Measurements from ENCODE around the gene CARMIL1.
"Not testable (repeated sequence)": the region's sequence is repeated elsewhere in the genome, so short reads cannot be mapped to it uniquely, and the experiment has no call there.

Gene CARMIL1

DNA sequence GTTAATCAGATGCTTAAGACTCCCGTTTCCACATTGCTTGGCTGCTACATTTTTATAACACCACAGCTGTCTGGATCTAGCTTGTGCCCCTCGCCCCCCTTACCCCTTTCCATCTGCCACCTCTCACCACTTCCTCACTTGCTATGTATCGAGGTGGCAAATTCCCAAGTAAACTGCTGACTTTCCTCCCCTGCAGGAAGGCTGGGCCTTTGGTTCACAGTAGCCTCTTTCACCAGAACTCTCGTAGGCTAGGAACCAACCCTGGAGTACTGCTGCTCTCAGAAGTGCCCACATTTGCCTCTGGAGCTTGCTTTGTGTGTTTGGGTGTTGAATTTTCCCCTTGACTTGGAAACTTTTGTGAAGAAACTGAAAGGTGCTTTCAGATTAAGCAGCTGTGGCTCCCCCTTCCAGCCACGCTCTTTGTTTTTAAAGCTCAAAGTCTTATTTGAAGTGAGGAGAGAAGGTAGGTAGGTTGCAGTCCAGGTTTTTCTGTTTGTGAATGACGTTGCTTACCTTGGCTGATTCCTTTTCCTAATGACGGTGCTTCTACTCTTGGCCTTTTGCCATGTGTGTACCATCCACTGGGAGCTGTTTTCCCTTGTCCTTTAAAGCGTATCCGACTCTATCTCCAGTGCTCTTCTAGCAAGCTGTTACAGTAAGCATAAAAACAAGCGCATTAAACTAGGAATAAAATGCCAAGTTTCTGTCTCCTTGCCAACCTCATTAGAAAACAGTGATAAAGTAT lies 90.4 kb downstream of the CARMIL1 start:
- DNase-seq (ENCODE audit: low spot score) = no peak

DNA sequence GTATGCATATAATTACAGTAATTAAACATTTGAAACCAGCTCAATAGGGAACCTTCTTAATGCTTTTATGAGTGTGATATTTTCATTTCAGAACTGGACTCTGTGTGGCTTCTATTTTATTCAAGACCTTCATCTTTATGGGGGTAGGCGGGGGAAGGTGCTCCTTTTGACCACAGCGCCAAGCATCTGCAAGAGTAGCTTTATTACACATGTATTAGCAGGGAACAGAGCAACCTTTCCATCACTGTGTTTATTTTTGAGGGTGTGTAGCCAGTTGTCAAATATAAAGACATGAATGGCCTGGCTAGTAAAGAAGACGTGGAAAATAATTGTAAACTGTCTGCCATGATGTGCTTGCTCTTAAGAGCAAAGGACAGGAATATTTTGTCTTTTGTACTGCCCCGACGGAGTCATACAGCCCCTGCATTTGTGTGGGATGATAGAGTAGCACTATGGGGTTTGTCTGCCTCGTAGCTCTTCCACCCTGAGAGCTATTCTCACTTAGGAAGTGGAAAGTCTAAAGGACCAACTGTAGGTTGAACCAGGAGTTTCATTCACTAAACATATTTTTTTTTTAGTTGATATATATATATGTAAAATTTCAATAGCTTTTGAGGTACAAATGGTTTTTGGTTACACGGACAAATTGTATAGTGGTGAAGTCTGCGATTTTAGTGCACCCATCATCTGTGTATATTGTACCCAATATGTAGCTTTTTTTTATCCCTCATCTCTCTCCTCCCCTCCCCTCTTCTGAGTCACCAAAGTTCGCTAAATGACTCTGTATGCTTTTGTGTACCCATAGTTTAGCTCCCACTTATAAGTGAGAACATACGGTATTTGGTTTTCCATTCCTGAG lies 91.2 kb downstream of the CARMIL1 start:
- DNase-seq (ENCODE audit: low spot score) = no peak

DNA sequence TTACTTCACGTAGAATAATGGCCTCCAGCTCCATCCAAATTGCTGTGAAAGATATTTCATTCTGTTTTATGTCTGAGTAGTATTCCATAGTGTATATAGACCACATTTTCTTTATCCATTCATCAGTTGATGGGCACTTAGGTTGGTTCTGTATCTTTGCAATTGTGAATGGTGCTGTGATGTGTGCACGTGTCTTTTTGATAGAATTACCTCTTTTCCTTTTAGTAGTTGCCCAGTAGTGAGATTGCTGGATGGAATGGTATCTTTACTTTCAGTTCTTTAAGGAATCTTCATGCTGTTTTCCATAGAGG lies 91.8 kb downstream of the CARMIL1 start:
- DNase-seq (ENCODE audit: low spot score) = no peak

DNA sequence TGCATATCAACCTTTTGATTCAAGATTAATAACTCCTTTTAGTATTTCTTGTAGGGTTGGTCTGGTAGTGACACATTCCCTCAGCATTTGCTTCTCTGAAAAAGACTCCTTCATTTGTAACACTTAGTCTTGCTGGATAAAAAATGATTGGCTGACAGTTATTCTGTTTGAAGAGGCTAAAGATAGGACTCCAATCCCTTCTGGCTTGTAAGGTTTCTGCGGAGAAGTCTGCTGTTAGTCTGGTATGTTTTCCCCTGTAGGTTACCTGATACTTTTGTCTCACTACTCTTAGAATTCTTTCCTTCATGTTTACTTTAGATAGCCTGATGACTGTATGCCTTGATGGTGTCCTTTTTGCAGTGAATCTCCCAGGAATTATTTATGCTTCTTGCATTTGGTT lies 96.0 kb downstream of the CARMIL1 start:
- DNase-seq (ENCODE audit: low spot score) = no peak

DNA sequence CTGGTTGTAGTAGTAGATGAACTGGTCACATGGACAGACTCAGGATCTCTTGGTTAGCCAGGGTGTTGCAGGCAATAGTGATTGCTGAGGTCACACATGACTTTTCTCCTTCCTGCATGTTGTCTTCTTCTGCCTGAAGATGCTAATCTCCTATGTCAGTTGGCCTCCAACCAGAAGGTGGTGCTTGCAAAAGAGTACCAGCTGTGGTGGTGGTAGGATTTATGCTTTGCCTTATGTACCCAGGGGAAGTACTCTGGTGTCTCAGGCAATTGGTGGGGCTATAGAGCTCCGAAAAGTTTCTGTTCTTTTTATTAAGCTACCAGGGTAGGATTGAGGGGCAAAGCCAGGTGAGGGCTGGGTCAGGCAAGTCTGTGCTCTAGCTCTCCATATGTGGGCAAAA lies 98.5 kb downstream of the CARMIL1 start:
- no peak for DNase-seq (ENCODE audit: low spot score)

DNA sequence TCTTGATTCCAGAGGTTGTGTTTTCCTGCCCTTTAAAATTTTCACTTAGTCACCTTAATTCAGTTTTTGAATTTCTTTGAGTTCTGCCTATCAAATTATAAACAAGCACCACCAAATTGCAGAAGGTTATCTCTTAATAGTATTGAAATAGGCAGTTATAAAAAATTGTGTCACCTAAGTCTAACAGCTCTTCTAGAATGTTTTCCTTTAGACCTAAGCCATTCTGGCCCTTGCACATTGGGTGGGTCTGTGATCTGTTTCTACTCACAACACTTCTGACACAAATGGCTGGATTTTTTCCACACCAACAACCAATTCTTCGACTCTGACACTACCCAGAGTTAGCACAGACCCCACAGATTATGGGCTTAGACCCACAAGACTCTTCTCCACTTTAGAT lies 101.9 kb downstream of the CARMIL1 start:
- DNase-seq (ENCODE audit: low spot score) = no peak

DNA sequence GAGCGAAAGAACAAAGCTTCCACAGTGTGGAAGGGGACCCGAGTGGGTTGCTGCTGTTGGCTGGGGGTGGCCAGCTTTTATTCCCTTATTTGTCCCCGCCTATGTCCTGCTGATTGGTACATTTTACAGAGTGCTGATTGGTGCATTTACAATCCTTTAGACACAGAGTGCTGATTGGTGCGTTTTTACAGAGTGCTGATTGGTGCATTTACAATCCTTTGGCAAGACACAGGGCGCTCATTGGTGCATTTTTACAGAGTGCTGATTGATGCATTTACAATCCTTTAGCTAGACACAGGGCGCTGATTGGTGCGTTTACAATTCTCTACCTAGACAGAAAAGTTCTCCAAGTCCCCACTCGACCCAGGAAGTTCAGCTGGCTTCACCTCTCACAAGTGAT lies 103.3 kb downstream of the CARMIL1 start:
- DNase-seq (ENCODE audit: low spot score) = not testable (repeated sequence)

DNA sequence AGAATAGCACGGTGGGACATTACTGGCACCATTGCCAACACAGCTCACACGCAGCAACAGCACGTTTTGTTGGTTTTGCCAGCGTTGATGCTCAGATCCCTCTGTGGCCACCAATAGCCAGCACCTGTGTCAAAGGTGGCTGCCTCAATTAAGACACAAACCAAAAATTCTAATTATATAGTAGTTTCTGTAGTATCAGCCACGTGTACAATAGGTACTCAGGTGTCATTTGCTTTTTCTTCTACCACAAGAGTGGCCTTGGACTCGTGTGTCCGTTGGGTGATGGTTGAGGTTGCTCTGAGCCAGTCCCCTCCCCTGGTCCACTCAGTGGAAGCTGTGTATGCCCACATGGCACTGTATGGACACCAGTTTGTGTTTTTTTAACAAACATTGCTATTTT lies 105.1 kb downstream of the CARMIL1 start:
- DNase-seq (ENCODE audit: low spot score) = no peak

DNA sequence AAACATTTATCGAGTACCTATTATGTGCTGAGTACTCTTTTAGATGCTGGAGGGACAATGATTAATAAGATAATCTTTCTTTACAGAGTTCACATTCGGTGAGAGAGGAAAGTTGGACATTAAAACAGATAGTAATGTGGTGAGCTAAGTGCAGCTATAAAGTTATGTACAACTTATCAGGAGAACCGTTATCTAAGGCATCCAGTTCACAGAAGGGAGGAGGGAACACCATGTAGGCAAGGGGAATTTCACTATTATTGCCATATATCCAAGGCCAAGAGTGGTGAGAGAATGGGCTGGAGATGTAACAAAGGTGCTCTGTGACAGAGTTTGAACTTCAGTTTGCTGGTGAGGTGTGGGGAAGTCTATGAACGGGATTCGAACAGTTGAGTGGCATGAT lies 105.8 kb downstream of the CARMIL1 start:
- no peak for DNase-seq (ENCODE audit: low spot score)

DNA sequence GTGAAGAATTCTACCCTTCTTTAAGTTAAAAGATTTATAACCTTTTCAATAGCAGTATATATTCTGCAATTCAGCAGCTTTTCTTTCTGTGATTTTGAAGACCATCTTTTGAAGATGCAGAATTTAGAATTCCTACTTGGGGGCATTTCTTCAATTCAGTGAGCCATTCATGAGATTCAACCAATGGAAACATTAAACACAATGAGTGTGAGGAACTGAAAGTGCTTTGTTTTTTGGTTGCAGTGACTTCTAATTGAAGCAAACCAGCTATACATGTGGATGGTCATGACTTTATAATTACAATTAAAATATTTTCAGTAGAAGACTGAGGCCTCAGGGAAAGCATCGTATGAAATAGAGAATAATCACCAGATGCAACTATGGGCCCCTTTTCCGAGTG lies 108.3 kb downstream of the CARMIL1 start:
- no peak for DNase-seq (ENCODE audit: low spot score)

DNA sequence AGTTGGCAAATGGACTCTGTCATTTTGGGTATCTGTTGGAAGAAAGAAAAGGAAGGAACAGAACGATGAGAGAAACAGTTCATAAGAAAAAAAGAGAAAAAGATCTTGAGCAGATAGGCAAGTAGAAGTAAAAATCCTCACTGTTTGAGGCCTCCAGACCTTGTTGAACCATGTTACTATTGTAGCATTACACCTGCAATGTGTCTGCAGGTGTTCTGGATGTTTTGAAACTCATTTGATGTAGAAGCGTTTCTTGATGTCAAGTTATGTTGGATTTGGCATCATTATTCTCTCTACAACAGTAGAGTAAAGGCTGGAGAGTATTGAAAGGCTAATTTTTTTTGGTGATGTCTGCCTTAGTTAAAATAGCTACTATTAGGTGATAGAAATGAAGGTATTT lies 108.7 kb downstream of the CARMIL1 start:
- no peak for DNase-seq (ENCODE audit: low spot score)

DNA sequence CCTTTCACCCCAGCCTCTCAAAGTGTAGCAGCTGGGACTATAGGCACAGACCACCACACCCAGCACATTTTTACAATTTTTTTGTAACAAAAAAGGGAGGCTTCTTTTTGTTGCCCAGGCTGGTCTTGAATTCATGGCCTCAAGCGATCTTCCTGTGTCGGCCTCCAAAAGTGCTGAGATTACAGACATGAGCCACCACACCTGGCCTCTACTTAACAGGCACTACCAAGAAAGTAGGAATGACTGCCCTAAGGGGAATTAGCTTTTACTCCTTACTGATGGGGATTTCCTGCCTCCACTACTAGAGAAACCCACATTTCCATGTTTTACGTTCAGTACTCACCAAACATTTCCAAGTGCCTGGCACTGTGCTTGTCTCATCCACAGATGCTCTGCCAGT lies 109.6 kb downstream of the CARMIL1 start:
- DNase-seq (ENCODE audit: low spot score) = no peak

DNA sequence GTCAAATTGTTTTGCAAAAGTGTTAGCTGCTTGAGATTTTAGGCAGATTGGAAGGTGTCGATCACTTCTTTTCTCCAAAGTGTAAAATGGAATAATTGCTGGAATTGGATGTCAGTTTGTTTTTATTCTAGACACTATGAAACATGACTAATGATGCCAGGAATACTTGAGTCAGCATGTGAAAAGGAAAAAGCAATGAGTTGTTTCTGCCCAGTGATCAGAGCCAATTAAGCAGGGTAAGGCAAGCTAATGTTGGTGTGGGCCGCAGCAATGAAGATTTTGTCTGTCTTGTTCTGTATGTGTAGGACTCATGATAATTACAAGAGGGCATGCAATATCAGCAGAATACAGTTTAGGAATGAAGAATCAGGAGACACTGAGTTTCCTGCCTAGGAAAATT lies 110.3 kb downstream of the CARMIL1 start:
- no peak for DNase-seq (ENCODE audit: low spot score)

DNA sequence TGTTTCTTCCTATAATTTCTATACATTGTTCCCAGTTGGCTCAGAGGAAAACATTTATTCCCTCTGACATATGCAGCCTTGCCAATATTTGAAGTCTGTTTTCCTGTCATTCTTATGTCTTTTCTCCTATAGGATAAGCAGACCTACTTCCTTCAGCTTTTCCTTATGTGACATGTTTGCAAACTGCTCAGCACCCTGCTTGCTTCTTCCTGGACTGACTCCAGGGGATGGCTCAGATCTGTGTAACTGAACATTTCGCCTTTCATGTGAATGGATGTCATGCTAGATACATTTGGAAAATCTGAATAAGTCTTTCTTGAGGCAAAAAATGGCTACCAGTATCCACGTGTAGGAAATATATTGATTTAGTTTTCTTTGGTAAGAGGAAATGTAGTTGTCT lies 113.2 kb downstream of the CARMIL1 start:
- no peak for DNase-seq (ENCODE audit: low spot score)

DNA sequence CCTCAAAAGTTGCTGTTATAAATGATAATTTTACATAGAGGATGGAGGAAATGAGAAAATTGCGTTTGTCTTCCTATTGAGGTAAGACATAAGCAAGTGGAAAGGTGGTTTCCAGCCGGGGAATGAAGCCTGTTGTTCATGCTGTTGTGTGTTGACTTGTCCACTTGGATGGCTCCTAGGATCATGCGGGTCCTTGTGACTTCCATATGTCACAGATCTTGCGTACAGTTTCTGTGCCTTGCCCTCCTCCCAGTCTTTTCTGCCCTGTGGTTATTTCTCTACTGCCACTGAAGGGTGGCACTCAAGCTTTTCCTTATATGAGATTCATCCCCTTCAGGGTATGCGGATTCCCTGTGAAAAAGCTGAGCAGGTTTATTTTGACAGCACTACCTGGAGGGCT lies 116.6 kb downstream of the CARMIL1 start:
- DNase-seq (ENCODE audit: low spot score) = no peak

DNA sequence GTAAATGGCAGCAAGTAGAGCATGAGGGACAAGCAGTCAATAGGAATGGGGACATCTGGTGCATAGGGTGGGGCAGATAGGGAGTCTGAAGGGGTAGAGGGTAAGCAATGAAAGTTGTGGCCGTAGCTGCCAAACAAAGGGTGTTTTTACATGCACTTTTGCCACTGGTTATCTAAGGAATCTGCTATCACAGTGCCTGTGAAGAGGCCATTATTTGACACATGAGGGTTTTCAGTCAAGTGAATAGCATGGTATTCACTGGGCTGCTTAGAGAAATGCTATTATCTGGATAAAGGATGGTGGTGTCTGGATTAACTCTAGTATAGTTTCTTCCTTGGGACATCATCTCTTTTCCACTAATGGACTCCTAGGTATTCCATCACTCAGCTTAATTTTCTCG lies 118.2 kb downstream of the CARMIL1 start:
- no peak for DNase-seq (ENCODE audit: low spot score)

DNA sequence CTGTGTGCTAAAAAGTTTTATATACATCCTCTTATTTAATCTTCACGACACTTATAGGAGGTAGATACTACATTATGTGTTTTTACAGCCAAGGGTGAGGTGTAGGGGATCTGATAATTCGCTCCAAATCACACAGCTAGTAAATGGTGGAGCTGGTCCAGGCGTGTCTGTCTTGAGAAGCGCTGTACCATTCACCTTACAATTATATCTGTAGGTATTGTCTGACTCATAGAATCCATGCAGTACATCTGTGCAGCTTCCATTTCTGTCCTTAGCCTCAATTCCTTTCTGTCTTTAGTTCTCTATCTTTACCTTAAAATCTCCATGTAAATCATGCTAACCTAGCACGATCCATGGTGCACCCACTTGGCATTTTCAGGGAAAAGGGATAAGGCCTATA lies 120.7 kb downstream of the CARMIL1 start:
- DNase-seq (ENCODE audit: low spot score) = no peak

DNA sequence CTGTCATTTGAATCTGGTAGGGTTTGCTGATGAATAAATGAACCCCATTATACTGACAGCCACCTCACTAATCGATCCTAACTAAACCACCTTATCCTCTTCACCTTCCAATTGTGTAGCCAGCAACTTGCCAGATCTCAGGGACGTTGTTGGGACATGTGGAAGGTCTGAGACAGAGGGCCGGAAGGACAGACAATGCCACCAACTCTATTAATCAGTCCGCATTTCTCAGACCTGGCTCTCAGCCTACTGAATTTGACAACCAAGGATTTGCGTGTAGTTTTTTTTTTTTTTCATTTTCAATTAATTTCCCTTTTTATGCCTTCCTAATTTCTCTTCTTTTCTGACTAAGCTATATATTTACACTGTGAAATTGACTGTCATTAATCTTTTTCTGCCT lies 122.5 kb downstream of the CARMIL1 start:
- DNase-seq (ENCODE audit: low spot score) = no peak

DNA sequence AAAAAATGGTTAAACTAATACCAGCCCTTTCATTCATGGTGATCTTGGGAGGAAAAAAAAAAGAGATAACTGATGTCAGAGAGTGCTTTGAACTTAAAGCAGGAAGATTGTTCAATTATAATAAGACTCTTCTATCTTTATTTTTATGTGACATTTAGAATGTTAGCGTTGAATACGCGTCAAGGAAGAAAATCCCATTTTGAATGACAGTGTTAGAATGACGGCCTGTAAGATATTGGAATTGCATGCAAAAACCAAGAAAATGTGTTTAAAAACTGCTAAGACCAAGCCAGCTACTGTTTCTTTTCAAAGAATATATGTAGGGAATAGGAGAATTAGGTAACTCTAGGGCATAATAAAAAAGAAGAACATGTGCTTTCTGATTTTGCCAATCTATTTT lies 123.0 kb downstream of the CARMIL1 start:
- no peak for DNase-seq (ENCODE audit: low spot score)

DNA sequence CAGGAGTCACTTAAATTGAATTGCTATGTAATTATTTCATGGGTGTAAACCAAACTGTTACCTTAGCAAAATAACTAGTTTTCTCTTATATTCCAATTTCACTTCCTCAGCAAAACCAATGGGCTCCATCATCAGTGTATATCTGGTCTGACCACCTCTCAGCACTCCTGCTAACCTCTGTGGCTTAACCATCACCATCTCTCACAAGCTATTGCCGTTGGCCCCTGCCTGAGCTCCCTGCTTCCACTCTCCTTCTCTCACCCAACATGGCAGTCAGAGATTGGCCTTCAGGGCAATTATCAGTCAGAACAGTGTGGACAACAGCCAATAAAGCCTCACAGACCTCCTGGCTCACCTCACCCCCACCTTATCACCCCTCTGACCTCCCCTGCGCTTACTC lies 124.0 kb downstream of the CARMIL1 start:
- no peak for DNase-seq (ENCODE audit: low spot score)

DNA sequence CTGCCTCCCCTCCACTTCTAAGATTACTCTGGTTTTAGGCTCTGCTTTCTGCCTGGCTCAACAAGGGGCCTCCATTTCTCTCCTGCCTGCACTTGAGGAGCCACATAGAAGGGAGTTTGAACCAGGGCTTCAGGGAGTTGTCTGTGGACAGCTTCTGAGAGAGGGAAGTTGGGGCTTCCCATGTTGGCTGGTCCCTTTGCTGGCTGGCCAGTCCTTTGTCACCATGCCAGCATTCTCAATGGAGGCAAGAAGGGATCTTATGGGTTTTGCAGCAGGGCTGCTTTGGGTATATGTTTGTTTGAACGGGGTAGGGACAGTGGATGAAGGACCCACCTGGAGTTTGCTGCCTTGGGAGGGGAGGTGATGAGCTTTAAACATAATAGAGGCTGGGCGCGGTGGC lies 124.9 kb downstream of the CARMIL1 start:
- DNase-seq (ENCODE audit: low spot score) = no peak

DNA sequence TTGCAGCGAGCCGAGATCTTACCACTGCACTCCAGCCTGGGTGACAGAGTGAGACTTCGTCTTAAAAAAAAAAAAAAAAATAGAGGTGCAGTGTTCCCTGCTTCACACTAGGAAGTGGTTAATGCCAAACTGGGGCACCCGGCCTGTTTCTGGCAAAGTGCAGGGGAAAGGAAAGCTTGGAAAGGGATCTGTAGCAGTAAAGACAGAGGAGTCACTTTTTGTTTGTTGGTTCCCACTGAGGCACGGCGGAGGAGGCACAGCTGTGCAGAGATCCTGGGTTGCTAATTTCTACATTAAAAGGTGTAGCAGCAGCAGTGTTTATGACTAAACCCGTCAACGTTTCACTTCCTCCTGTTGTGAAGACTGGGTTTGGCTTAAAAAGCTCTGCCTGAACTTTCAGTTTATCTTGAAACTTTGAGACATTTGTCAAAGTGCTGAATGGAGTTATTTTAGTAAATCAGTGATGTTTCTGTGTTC lies 125.6 kb downstream of the CARMIL1 start:
- no peak for DNase-seq (ENCODE audit: low spot score)

DNA sequence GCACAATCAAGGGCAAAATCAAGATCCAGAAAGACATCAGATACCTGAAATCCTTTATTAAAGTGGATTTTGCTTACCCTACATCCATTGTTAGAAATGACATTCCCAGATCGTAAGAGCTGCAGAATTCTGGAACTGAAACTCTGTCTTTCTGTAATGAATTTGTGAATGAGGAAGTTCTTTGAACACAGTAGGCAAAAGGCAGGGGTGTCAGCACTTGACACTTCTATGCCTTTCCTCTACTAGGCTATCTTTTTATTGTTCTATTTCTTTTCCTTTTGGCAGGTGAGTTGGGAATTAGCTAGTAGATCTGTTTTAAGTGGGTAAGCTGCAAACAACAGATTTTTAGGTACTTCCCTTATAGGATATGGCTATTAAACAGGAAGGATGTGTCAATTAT lies 126.3 kb downstream of the CARMIL1 start:
- no peak for DNase-seq (ENCODE audit: low spot score)

All from SK-N-DZ (cell line).